Keratinocyte (primary cell): ENCODE measurements around the gene SLC44A1. TPM values are rescaled to one million over a fixed set of nuclear protein-coding genes. Genes with fewer than 3 reads are reported as not detected.

Experiments used
- DNase-seq: peaks from one replicate; pipeline ENCODE4 v3.0.0-alpha.2; 2011; ENCODE audit warnings: low read depth, missing footprints, low spot score
- FAIRE-seq: peaks from 2 replicates; lab custom pipeline; 2011; peaks lifted over from hg19 to GRCh38; lab: Jason Lieb, UNC
- H2AFZ ChIP-seq: 2 replicates; pipeline ENCODE4 v1.6.0; 2012; ENCODE audit warnings: low read length, control low read depth, inconsistent platforms; ENCODE audit not compliant: control insufficient read depth
- H3K27ac ChIP-seq: 2 replicates; pipeline ENCODE4 v1.5.1; 2011; ENCODE audit warnings: low read length; ENCODE audit not compliant: control insufficient read depth, insufficient read depth
- H3K27me3 ChIP-seq: 3 replicates; pipeline ENCODE4 v1.6.0; 2011; ENCODE audit warnings: low read length; ENCODE audit not compliant: control insufficient read depth, insufficient read depth; ENCODE audit errors: extremely low read depth
- H3K36me3 ChIP-seq, 2 experiments: 2 replicates in 1 of 2; 3 replicates in 1 of 2; pipeline ENCODE4 v1.5.1; 2011; ENCODE audit warnings: low read length in 2 of 2, mild to moderate bottlenecking in 1 of 2; ENCODE audit not compliant: control insufficient read depth in 2 of 2, insufficient read depth in 2 of 2; ENCODE audit errors: extremely low read depth in 1 of 2
- H3K4me1 ChIP-seq: 3 replicates; pipeline ENCODE4 v1.5.1; 2011; ENCODE audit warnings: low read length; ENCODE audit not compliant: control insufficient read depth, insufficient read depth; ENCODE audit errors: extremely low read depth
- H3K4me2 ChIP-seq: 3 replicates; pipeline ENCODE4 v1.6.0; 2011; ENCODE audit warnings: low read depth, low read length; ENCODE audit not compliant: control insufficient read depth, insufficient read depth; ENCODE audit errors: extremely low read depth
- H3K4me3 ChIP-seq, 3 experiments: fragments of 200-600 bp in 1 of 3; sonication (generic) in 1 of 3; 2 replicates in 2 of 3; 3 replicates in 1 of 3; pipeline ENCODE4 v1.5.1; 2011 to 2016; ENCODE audit warnings: low read length in 3 of 3, mild to moderate bottlenecking in 3 of 3, control low read depth in 2 of 3, inconsistent platforms in 1 of 3, low read depth in 1 of 3, mixed read lengths in 1 of 3, mixed run types in 1 of 3, moderate library complexity in 1 of 3; ENCODE audit not compliant: control insufficient read depth in 2 of 3, insufficient read depth in 2 of 3; ENCODE audit errors: extremely low read depth in 1 of 3
- H3K79me2 ChIP-seq: 2 replicates; pipeline ENCODE4 v1.6.0; 2012; ENCODE audit warnings: low read length; ENCODE audit not compliant: control insufficient read depth, insufficient read depth
- H3K9ac ChIP-seq: 3 replicates; pipeline ENCODE4 v1.6.0; 2011; ENCODE audit warnings: low read length; ENCODE audit not compliant: control insufficient read depth, insufficient read depth; ENCODE audit errors: extremely low read depth
- H3K9me1 ChIP-seq: 3 replicates; pipeline ENCODE4 v1.6.0; 2011; ENCODE audit warnings: low read length; ENCODE audit not compliant: control insufficient read depth, insufficient read depth; ENCODE audit errors: extremely low read depth
- H3K9me3 ChIP-seq: 2 replicates; pipeline ENCODE4 v1.5.1; 2012; ENCODE audit warnings: low read depth, low read length; ENCODE audit not compliant: control insufficient read depth
- H4K20me1 ChIP-seq: 3 replicates; pipeline ENCODE4 v1.6.0; 2011; ENCODE audit warnings: low read length; ENCODE audit not compliant: control insufficient read depth, insufficient read depth; ENCODE audit errors: extremely low read depth
- CTCF ChIP-seq, 3 experiments: IDR thresholded peaks in 1 of 3; conservative IDR thresholded peaks in 1 of 3; optimal IDR thresholded peaks in 1 of 3; 2 replicates in 2 of 3; 3 replicates in 1 of 3; pipeline versions ENCODE3 to v1.5.1; 2011; ENCODE audit warnings: low read length in 3 of 3, mild to moderate bottlenecking in 3 of 3, moderate library complexity in 2 of 3, control low read depth in 1 of 3, inconsistent platforms in 1 of 3; ENCODE audit not compliant: insufficient read depth in 2 of 3; ENCODE audit errors: extremely low read depth in 1 of 3
- EZH2 ChIP-seq: IDR thresholded peaks from one replicate; pipeline ENCODE4 v1.6.1; 2012; ENCODE audit warnings: inconsistent platforms, mild to moderate bottlenecking, low read length, moderate library complexity
- dilution Hi-C: fragments of 300-500 bp; cut with MboI; formaldehyde crosslinking; loops from one replicate; pipeline ENCODE4 v1.7.0; 2020; ENCODE audit warnings: low sequenced_read_pairs; ENCODE audit not compliant: extremely low pct_ligation_motif_present
- polyA plus RNA-seq, 5 experiments: library from polyadenylated mRNA; depleted of rRNA in 3 of 5; stranded (reverse) in 3 of 5; stranded (forward) in 1 of 5; unstranded in 1 of 5; fragments of >200 nt; gene quantifications; 1 replicate in 1 of 5; 2 replicates in 3 of 5; 3 replicates in 1 of 5; pipeline versions ENCODE4 v1.2.1 to v1.2.3, GENCODE V29; 2011 to 2012; ENCODE audit warnings: missing spikeins in 2 of 5, low read depth in 1 of 5, low replicate concordance in 1 of 5

Gene SLC44A1
- polyA plus RNA-seq, 1 donor (not counting 4 experiments of a cell fraction or from before 2014, with no cell fraction given) = 22.9 TPM

- DNase-seq (no peak), FAIRE-seq (no peak)
- H3K4me3 ChIP-seq = no peak overlapping the region
- dilution Hi-C loops = no loop called here
- H3K79me2 ChIP-seq = peaks cover 2% of the 10 kb centered on the region
- no peaks in the 10 kb centered on the region for H3K9me1 ChIP-seq
- H3K9me3 ChIP-seq = no peaks in the 10 kb centered on the region
- H3K4me2 ChIP-seq = no peak overlapping the region
- H3K36me3 ChIP-seq = no peaks in the 10 kb centered on the region
- TF ChIP-seq CTCF (optimal IDR thresholded peaks at IDR 0.05 in 1 of 3, IDR thresholded peaks at IDR 0.05 in 1 of 3, conservative IDR thresholded peaks at IDR 0.05 in 1 of 3; ENCODE audit: extremely low read depth in 1 of 3, insufficient read depth in 2 of 3, low read length in 3 of 3) (no peak), EZH2 (no peak)
- H3K4me1 ChIP-seq = no peaks in the 10 kb centered on the region
- no peaks in the 10 kb centered on the region for H4K20me1 ChIP-seq
- no peak overlapping the region for H3K27ac ChIP-seq
- no peaks in the 10 kb centered on the region for H3K27me3 ChIP-seq
- H2AFZ ChIP-seq = no peak overlapping the region
- no peak overlapping the region for H3K9ac ChIP-seq
Measured at GRCh38 chr9:105485131-105485530, 240.7 kb downstream of the SLC44A1 start.

Other genes starting within 250 kb of the SLC44A1 start
- gene FSD1L, start 203.4 kb downstream of the SLC44A1 start, polyA plus RNA-seq = 1.8 to 5.2 TPM (median 3.4 TPM) in 3 replicates